Astrocyte of the spinal cord (primary cell): ENCODE data around the gene DNAJA4.

Experiments
- DNase-seq: peaks from one replicate; pipeline ENCODE4 v3.0.0; 2011; ENCODE audit warnings: low read depth, low spot score
- H3K4me3 ChIP-seq: 2 replicates; pipeline ENCODE4 v1.5.1; 2011; ENCODE audit warnings: low read depth, mild to moderate bottlenecking, low read length, moderate library complexity
- in situ Hi-C: cut with HindIII; loops from 2 replicates; pipeline ENCODE4 v1.10.0; 2017; ENCODE audit warnings: low sequenced_read_pairs
- TF ChIP-seq, protein P1 (sequence below): IDR thresholded peaks from 2 replicates; pipeline ENCODE4 v1.5.1; 2012; ENCODE audit warnings: low read depth, mild to moderate bottlenecking, low read length, inconsistent platforms

The DNAJA4 gene

DNA sequence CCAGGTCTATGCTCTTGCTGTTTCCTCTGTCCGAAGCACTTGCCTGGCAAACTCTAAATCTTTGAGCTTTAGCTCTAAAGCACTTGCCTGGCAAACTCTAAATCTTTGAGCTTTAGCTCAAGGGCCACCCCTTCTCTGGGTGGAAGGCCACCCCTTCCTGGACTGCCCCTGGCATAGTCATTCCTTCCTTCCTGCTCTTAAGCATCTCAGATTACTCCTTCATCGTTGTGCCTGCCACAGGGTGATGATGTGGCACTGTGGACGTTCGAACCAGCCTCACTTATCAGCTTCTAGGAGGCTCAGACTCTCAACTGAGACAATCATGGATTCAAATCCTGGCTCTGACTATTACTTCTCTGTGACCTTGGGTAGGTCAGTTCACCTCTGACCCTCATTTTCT is 65.3 kb downstream of the DNAJA4 start:
- TF ChIP-seq, protein P1, sequence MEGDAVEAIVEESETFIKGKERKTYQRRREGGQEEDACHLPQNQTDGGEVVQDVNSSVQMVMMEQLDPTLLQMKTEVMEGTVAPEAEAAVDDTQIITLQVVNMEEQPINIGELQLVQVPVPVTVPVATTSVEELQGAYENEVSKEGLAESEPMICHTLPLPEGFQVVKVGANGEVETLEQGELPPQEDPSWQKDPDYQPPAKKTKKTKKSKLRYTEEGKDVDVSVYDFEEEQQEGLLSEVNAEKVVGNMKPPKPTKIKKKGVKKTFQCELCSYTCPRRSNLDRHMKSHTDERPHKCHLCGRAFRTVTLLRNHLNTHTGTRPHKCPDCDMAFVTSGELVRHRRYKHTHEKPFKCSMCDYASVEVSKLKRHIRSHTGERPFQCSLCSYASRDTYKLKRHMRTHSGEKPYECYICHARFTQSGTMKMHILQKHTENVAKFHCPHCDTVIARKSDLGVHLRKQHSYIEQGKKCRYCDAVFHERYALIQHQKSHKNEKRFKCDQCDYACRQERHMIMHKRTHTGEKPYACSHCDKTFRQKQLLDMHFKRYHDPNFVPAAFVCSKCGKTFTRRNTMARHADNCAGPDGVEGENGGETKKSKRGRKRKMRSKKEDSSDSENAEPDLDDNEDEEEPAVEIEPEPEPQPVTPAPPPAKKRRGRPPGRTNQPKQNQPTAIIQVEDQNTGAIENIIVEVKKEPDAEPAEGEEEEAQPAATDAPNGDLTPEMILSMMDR, result no peak
- no peak overlapping the region for H3K4me3 ChIP-seq
- in situ Hi-C loops, result no loop called here
- no peak for DNase-seq
